Endothelial cell (in vitro differentiated cells): ENCODE data around the gene SHISA8. TPM values are rescaled to one million over a fixed set of nuclear protein-coding genes. Genes with fewer than 3 reads are reported as not detected.

ENCODE experiments used
- DNase-seq: peaks from one replicate; pipeline ENCODE4 v3.0.0; 2021; ENCODE audit warnings: low spot score
- H3K27ac Mint-ChIP-seq: one replicate; pipeline ENCODE4 v1.8.0; 2021; ENCODE audit warnings: mixed read lengths, inconsistent platforms; ENCODE audit not compliant: unreplicated experiment
- H3K27me3 Mint-ChIP-seq: one replicate; pipeline ENCODE4 v1.8.0; 2021; ENCODE audit warnings: mild to moderate bottlenecking, moderate library complexity, mixed read lengths, inconsistent platforms; ENCODE audit not compliant: unreplicated experiment
- H3K36me3 Mint-ChIP-seq: one replicate; pipeline ENCODE4 v1.8.0; 2021; ENCODE audit warnings: mild to moderate bottlenecking, low read depth, mixed read lengths, inconsistent platforms; ENCODE audit not compliant: unreplicated experiment
- H3K4me1 Mint-ChIP-seq: one replicate; pipeline ENCODE4 v1.8.0; 2021; ENCODE audit warnings: mild to moderate bottlenecking, mixed read lengths, inconsistent platforms; ENCODE audit not compliant: unreplicated experiment
- H3K4me3 Mint-ChIP-seq: one replicate; pipeline ENCODE4 v1.8.0; 2021; ENCODE audit warnings: mild to moderate bottlenecking, mixed read lengths, inconsistent platforms; ENCODE audit not compliant: unreplicated experiment
- H3K9me3 Mint-ChIP-seq: one replicate; pipeline ENCODE4 v1.8.0; 2021; ENCODE audit warnings: mixed read lengths, inconsistent platforms; ENCODE audit not compliant: unreplicated experiment
- total RNA-seq: library from RNA; stranded (reverse); fragmentation: NEBNext Ultra II Directional; extraction: Animal tissue kit (Norgen Biotek cat#: 25700); gene quantifications from one replicate; pipeline ENCODE4 v1.2.1, GENCODE V29; 2021; ENCODE audit not compliant: unreplicated experiment
- TF ChIP-seq, protein P1 (sequence below): fragments of 200-600 bp; sonication (generic); IDR thresholded peaks from one replicate; pipeline ENCODE4 v1.5.0; 2021; ENCODE audit warnings: antibody characterized with exemption; ENCODE audit not compliant: unreplicated experiment

The SHISA8 gene
- total RNA-seq, 1 donor from 2014 or later = 0.41 TPM

DNA sequence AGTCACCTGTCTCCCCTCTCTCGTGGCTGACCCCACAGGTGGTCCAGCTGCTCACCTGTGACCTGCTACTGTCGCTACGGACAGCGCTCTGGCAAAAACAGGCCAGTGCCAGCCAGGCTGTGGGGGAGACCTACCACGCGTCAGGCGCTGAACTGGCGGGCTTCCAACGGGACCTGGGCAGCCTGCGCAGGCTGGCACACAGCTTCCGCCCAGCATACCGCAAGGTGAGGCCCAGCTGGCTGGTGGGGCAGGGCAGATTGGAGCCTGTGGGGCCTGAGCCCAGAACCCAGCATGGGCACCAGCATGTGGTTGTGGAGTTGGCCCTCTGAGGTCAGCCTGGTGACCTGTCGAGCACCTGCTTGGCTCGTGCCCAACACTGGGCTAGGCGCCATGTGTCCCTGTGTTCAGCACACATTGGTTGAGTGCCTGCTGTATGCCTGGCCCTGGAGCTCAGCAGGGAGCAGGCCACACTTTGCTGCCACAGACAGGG lies 11.9 kb downstream of the SHISA8 start:
- Mint-ChIP-seq H3K4me1 (peaks cover 5% of the 10 kb centered on the region), H3K36me3 (peaks cover 37% of the 10 kb centered on the region), H3K27ac (no peak overlapping the region), H3K27me3 (peaks cover 6% of the 10 kb centered on the region), H3K9me3 (no peaks in the 10 kb centered on the region), H3K4me3 (no peak overlapping the region)
- DNase-seq = no peak
- TF ChIP-seq, protein P1, sequence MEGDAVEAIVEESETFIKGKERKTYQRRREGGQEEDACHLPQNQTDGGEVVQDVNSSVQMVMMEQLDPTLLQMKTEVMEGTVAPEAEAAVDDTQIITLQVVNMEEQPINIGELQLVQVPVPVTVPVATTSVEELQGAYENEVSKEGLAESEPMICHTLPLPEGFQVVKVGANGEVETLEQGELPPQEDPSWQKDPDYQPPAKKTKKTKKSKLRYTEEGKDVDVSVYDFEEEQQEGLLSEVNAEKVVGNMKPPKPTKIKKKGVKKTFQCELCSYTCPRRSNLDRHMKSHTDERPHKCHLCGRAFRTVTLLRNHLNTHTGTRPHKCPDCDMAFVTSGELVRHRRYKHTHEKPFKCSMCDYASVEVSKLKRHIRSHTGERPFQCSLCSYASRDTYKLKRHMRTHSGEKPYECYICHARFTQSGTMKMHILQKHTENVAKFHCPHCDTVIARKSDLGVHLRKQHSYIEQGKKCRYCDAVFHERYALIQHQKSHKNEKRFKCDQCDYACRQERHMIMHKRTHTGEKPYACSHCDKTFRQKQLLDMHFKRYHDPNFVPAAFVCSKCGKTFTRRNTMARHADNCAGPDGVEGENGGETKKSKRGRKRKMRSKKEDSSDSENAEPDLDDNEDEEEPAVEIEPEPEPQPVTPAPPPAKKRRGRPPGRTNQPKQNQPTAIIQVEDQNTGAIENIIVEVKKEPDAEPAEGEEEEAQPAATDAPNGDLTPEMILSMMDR = no peak

- Mint-ChIP-seq H3K36me3 (peaks cover 41% of the 10 kb centered on the region), H3K27me3 (peaks cover 3% of the 10 kb centered on the region), H3K9me3 (no peaks in the 10 kb centered on the region), H3K27ac (no peak overlapping the region), H3K4me3 (no peak overlapping the region), H3K4me1 (peaks cover 1% of the 10 kb centered on the region)
- DNase-seq = no peak
- TF ChIP-seq, protein P1 = no peak
Measured at GRCh38 chr22:41902016-41902415, 12.9 kb downstream of the SHISA8 start.

DNA sequence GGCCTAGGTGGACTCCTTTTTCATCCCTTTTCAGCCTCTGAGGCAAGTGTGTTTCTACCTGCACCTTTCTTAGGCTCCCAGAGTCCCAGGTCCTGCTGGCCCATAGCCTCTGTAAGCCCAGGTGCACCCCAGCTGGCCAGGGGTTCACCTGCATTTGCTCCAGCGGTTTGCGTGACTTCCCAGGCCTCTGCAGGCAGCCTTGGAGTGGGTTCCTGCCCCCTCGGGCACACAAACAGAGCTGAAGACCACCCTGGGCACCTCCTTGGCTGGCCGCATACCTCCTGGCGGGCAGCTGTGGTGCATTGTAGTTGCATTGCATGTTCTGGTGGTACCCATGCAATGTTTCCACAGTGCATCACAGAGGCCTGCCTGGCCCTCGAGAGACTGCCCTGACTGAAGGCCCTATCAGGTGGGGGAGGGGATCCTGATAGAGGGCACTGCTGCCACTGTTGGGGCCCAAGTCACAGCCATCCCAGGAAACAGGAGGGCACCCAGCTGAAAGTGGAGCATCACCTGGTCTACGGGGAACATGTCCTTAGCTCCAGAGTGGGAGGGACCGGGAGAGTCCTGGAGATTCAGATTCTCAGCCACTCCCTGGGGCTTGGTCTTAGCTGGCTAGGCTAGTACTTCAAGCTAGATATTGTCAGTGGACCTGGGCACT lies 14.1 kb downstream of the SHISA8 start:
- TF ChIP-seq, protein P1 = no peak
- H3K27me3 Mint-ChIP-seq = peaks cover 5% of the 10 kb centered on the region
- no peak overlapping the region for H3K4me3 Mint-ChIP-seq
- no peak overlapping the region for H3K27ac Mint-ChIP-seq
- peaks cover 42% of the 10 kb centered on the region for H3K36me3 Mint-ChIP-seq
- no peaks in the 10 kb centered on the region for H3K4me1 Mint-ChIP-seq
- DNase-seq = no peak
- H3K9me3 Mint-ChIP-seq = no peaks in the 10 kb centered on the region

- TF ChIP-seq, protein P1 = no peak
- Mint-ChIP-seq H3K4me1 (no peaks in the 10 kb centered on the region), H3K27me3 (peaks cover 5% of the 10 kb centered on the region), H3K27ac (peak overlapping the region; percentile 36), H3K9me3 (no peaks in the 10 kb centered on the region), H3K36me3 (peaks cover 37% of the 10 kb centered on the region), H3K4me3 (no peak overlapping the region)
- DNase-seq = no peak
Measured at GRCh38 chr22:41899992-41900651, 14.8 kb downstream of the SHISA8 start.

GRCh38 chr22:41899110-41899509 lies 15.8 kb downstream of the SHISA8 start:
- DNase-seq = no peak
- Mint-ChIP-seq H3K36me3 (peaks cover 35% of the 10 kb centered on the region), H3K4me3 (no peak overlapping the region), H3K27me3 (peaks cover 5% of the 10 kb centered on the region), H3K9me3 (no peaks in the 10 kb centered on the region), H3K27ac (no peak overlapping the region), H3K4me1 (no peaks in the 10 kb centered on the region)
- TF ChIP-seq, protein P1 = no peak
